ENCODE results near the gene KIR2DL4.
"Not testable (repeated sequence)": the region's sequence is repeated elsewhere in the genome, so short reads cannot be mapped to it uniquely, and the experiment has no call there.

DNA sequence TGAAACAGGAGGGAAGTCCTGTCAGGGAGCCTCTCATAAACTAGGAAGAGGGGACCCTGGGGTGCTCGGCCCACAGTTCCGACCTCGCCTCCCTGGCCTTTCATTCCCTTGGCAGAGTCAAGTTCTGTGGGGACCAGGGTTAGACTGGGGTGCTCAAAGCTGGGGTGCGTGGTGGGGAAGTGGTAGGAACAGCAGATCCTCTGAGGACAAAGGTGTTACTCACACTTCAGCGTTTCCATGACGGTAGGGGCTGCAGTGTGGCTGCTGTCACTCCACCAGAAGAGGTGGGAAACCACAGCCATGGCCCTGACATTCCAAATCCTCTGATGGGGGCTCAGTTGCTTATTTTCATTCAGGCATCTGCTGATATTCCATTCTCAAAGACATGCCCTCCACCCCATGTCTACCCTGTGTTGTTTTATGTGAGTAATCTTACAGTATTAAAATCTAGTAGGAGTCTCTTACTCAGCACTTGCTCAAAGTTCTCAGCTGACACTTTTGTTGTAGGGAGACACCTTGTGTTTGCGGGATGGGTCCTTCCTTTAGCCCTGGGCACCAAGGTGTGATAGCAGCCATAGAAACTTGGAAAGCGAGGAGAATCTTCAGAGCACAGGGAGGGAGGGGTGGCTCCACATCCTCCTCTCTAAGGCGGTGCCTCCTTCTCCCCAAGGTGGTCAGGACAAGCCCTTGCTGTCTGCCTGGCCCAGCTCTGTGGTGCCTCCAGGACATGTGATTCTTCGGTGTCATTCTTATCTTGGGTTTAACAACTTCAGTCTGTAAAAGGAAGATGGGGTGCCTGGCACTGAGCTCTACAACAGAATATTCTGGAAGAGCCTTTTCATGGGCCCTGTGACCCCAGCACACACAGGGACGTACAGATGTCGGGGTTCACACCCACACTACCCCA is 47.0 kb upstream of the KIR2DL4 start:
- TF ChIP-seq, protein P1, sequence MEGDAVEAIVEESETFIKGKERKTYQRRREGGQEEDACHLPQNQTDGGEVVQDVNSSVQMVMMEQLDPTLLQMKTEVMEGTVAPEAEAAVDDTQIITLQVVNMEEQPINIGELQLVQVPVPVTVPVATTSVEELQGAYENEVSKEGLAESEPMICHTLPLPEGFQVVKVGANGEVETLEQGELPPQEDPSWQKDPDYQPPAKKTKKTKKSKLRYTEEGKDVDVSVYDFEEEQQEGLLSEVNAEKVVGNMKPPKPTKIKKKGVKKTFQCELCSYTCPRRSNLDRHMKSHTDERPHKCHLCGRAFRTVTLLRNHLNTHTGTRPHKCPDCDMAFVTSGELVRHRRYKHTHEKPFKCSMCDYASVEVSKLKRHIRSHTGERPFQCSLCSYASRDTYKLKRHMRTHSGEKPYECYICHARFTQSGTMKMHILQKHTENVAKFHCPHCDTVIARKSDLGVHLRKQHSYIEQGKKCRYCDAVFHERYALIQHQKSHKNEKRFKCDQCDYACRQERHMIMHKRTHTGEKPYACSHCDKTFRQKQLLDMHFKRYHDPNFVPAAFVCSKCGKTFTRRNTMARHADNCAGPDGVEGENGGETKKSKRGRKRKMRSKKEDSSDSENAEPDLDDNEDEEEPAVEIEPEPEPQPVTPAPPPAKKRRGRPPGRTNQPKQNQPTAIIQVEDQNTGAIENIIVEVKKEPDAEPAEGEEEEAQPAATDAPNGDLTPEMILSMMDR (IDR thresholded peaks at IDR 0.05; ENCODE audit: low read depth, low read length) = not testable (repeated sequence)
- not testable (repeated sequence) for TF ChIP-seq MYC (IDR thresholded peaks at IDR 0.05; ENCODE audit: low read depth, low read length); POLR2A (IDR thresholded peaks at IDR 0.05; ENCODE audit: extremely low read depth, insufficient read length)
